ENCODE data around the gene CDH18.

The CDH18 gene

GRCh38 chr5:19918780-19919179 lies 69.2 kb downstream of the CDH18 start:
- no peak overlapping the region for H3K4me3 ChIP-seq (ENCODE audit: low read length)
- TF ChIP-seq CTCF (conservative IDR thresholded peaks at IDR 0.05; ENCODE audit: low read depth, low read length), result no peak
- DNase-seq (ENCODE audit: low read depth), result peak; percentile 25

- TF ChIP-seq CTCF (conservative IDR thresholded peaks at IDR 0.05; ENCODE audit: low read depth, low read length), result no peak
- no peak for DNase-seq (ENCODE audit: low read depth)
These were observed 70.3 kb downstream of the CDH18 start for GRCh38 chr5:19917588-19918122.

GRCh38 chr5:19910136-19910535 lies 77.9 kb downstream of the CDH18 start:
- H3K4me3 ChIP-seq (ENCODE audit: low read length), result no peak overlapping the region
- DNase-seq (ENCODE audit: low read depth), result no peak
- TF ChIP-seq CTCF (conservative IDR thresholded peaks at IDR 0.05; ENCODE audit: low read depth, low read length), result no peak

More at GRCh38 chr5:19917588-19918122, 70.3 kb downstream of the CDH18 start:
- no peak overlapping the region for H3K4me3 ChIP-seq (ENCODE audit: low read length)

GRCh38 chr5:19904766-19905165 lies 83.2 kb downstream of the CDH18 start:
- H3K4me3 ChIP-seq (ENCODE audit: low read length), result no peak overlapping the region
- DNase-seq (ENCODE audit: low read depth), result no peak
- TF ChIP-seq CTCF (conservative IDR thresholded peaks at IDR 0.05; ENCODE audit: low read depth, low read length), result no peak

GRCh38 chr5:19903611-19904010 lies 84.4 kb downstream of the CDH18 start:
- H3K4me3 ChIP-seq (ENCODE audit: low read length), result no peak overlapping the region
- no peak for DNase-seq (ENCODE audit: low read depth)
- TF ChIP-seq CTCF (conservative IDR thresholded peaks at IDR 0.05; ENCODE audit: low read depth, low read length), result no peak

GRCh38 chr5:19902316-19902934 lies 85.6 kb downstream of the CDH18 start:
- no peak for TF ChIP-seq CTCF (conservative IDR thresholded peaks at IDR 0.05; ENCODE audit: low read depth, low read length)
- H3K4me3 ChIP-seq (ENCODE audit: low read length), result no peak overlapping the region
- no peak for DNase-seq (ENCODE audit: low read depth)

- no peak for DNase-seq (ENCODE audit: low read depth)
- H3K4me3 ChIP-seq (ENCODE audit: low read length), result no peak overlapping the region
- TF ChIP-seq CTCF (conservative IDR thresholded peaks at IDR 0.05; ENCODE audit: low read depth, low read length), result no peak
These were observed 87.7 kb downstream of the CDH18 start for GRCh38 chr5:19900269-19900668.
